K562 (cell line): ENCODE results near the gene MYPN. TPM values are rescaled to one million over a fixed set of nuclear protein-coding genes. Genes with fewer than 3 reads are reported as not detected.

ENCODE experiments used
- ATAC-seq: fragments of 200-7000 bp; cut with Tn5 transposase; 3 replicates; pipeline ENCODE4 v1.9.1; 2020; ENCODE audit warnings: moderate library complexity
- BruUV-seq: library from RNA; stranded (reverse); fragments of 400-500 nt; replicated peaks from 2 replicates; lab custom pipeline; 2021; lab: Mats Ljungman, UMichigan
- CTCF ChIA-PET: fragments of 300-600 bp; formaldehyde crosslinking; extraction: SDS; loops from one replicate; lab custom pipeline; 2021; ENCODE audit warnings: low intra/inter-chr PET ratio; lab: Yijun Ruan, JAX
- POLR2A ChIA-PET: fragments of 300-600, 350-650 bp; sonication (Branson Sonifier 250); formaldehyde crosslinking; extraction: SDS; loops from one replicate; lab custom pipeline; 2021; ENCODE audit warnings: antibody characterized with exemption, inconsistent platforms; lab: Yijun Ruan, JAX
- DNase-seq, 4 experiments: peaks; one replicate each; pipeline versions ENCODE4 v3.0.0 to v3.0.0-alpha.2; 2011 to 2018; ENCODE audit warnings: low spot score in 3 of 4, mixed read lengths in 3 of 4; ENCODE audit errors: extremely low read depth in 1 of 4
- FAIRE-seq: peaks from 2 replicates; lab custom pipeline; 2011; peaks lifted over from hg19 to GRCh38; lab: Jason Lieb, UNC
- H2AFZ ChIP-seq: 2 replicates; pipeline ENCODE4 v1.6.0; 2011; ENCODE audit warnings: low read depth, low read length, control low read depth, inconsistent platforms
- H3K27ac ChIP-seq: fragments of 200-600 bp; 3 replicates; pipeline ENCODE4 v1.8.0; 2011; ENCODE audit warnings: low read depth, mild to moderate bottlenecking, control low read depth, inconsistent platforms, low read length, moderate library complexity, mixed read lengths; ENCODE audit errors: extremely low read depth
- H3K27me3 ChIP-seq, 2 experiments: fragments of 300-600 bp in 1 of 2; 2 replicates in 1 of 2; 3 replicates in 1 of 2; pipeline versions ENCODE4 v1.6.0 to v1.8.0; 2011; ENCODE audit warnings: inconsistent platforms in 2 of 2, low read length in 2 of 2, mild to moderate bottlenecking in 1 of 2, mixed read lengths in 1 of 2, moderate library complexity in 1 of 2; ENCODE audit not compliant: control insufficient read depth in 2 of 2, insufficient read depth in 2 of 2
- H3K36me3 ChIP-seq: fragments of 300-600 bp; 3 replicates; pipeline ENCODE4 v1.8.0; 2011; ENCODE audit warnings: mild to moderate bottlenecking, low read length, inconsistent platforms; ENCODE audit not compliant: control insufficient read depth, insufficient read depth
- H3K4me1 ChIP-seq, 2 experiments: fragments of 200-600 bp in 1 of 2; replicated peaks in 1 of 2; 2 replicates in 1 of 2; 3 replicates in 1 of 2; pipeline versions ENCODE4 v1.5.1 to v1.8.0; 2011; ENCODE audit warnings: inconsistent platforms in 2 of 2, low read length in 2 of 2, mild to moderate bottlenecking in 1 of 2, mixed read lengths in 1 of 2, moderate library complexity in 1 of 2; ENCODE audit not compliant: control insufficient read depth in 2 of 2, insufficient read depth in 2 of 2
- H3K4me2 ChIP-seq: 2 replicates; pipeline ENCODE4 v1.6.1; 2011; ENCODE audit warnings: low read length, control low read depth, inconsistent platforms, mixed read lengths; ENCODE audit not compliant: insufficient read depth
- H3K4me3 ChIP-seq: fragments of 200-600 bp; sonication (generic), shearing (Covaris generic); 2 replicates; pipeline ENCODE4 v1.5.1; 2016; ENCODE audit warnings: control low read depth, inconsistent platforms
- H3K79me2 ChIP-seq: fragments of 200-600 bp; 3 replicates; pipeline ENCODE4 v1.8.0; 2011; ENCODE audit warnings: low read length, inconsistent platforms; ENCODE audit not compliant: control insufficient read depth, insufficient read depth
- H3K9ac ChIP-seq, 2 experiments: 2 replicates each; pipeline versions ENCODE4 v1.6.0 to v1.6.1; 2011; ENCODE audit warnings: low read depth in 2 of 2, low read length in 2 of 2, control low read depth in 1 of 2, inconsistent platforms in 1 of 2, mild to moderate bottlenecking in 1 of 2, mixed read lengths in 1 of 2; ENCODE audit not compliant: insufficient read depth in 1 of 2
- H3K9me1 ChIP-seq: one replicate; pipeline ENCODE4 v1.6.0; 2011; ENCODE audit warnings: inconsistent platforms, mild to moderate bottlenecking, low read length, moderate library complexity; ENCODE audit not compliant: control insufficient read depth, insufficient read depth
- H3K9me3 ChIP-seq: replicated peaks from 2 replicates; pipeline ENCODE4 v1.5.1; 2011; ENCODE audit warnings: low read depth, low read length, inconsistent platforms; ENCODE audit not compliant: control insufficient read depth, insufficient read depth
- H4K20me1 ChIP-seq: replicated peaks from 2 replicates; pipeline ENCODE4 v1.6.1; 2011; ENCODE audit warnings: low read length, inconsistent platforms, mixed read lengths; ENCODE audit not compliant: control insufficient read depth, insufficient read depth
- KDM1A ChIP-seq, 2 experiments: fragments of 450-650 bp; IDR thresholded peaks; 2 replicates each; pipeline ENCODE4 v1.6.1; 2016; ENCODE audit warnings: mild to moderate bottlenecking in 2 of 2
- KLF6 ChIP-seq: fragments of 250-450 bp; sonication (Bioruptor Pico); IDR thresholded peaks from 2 replicates; pipeline ENCODE4 v1.4.0; 2020; ENCODE audit warnings: mild to moderate bottlenecking, moderate library complexity, borderline replicate concordance
- NR2F6 ChIP-seq: fragments of 450-650 bp; formaldehyde crosslinking; IDR thresholded peaks from 2 replicates; pipeline ENCODE4 v1.4.0; 2020; ENCODE audit warnings: mild to moderate bottlenecking
- PHB ChIP-seq: fragments of 250-450 bp; sonication (Bioruptor Pico); IDR thresholded peaks from 2 replicates; pipeline ENCODE4 v1.5.0; 2021
- ZC3H11A ChIP-seq: IDR thresholded peaks from 2 replicates; pipeline ENCODE4 v1.6.1; 2012; ENCODE audit warnings: low read depth, low read length, improper control_type of control experiment
- ZKSCAN3 ChIP-seq: fragments of 250-450 bp; sonication (Bioruptor Pico); IDR thresholded peaks from 2 replicates; pipeline ENCODE4 v1.4.0; 2020
- ZZZ3 ChIP-seq: fragments of 450-650 bp; IDR thresholded peaks from 2 replicates; pipeline ENCODE4 v1.6.1; 2016; ENCODE audit warnings: antibody characterized with exemption, mild to moderate bottlenecking, moderate library complexity
- WGBS: fragments of 100-300 bp; shearing (Covaris generic); methylation state at CpG from one replicate; pipeline ENCODE4 v1.1.6; 2016; ENCODE audit warnings: low coverage, mixed read lengths; ENCODE audit not compliant: insufficient coverage; ENCODE audit errors: missing lambda C conversion rate; 5-methylcytosine and 5-hydroxymethylcytosine counted together
- in situ Hi-C: fragments of 300-500 bp; cut with MboI; formaldehyde crosslinking; loops from 4 replicates; pipeline ENCODE4 v1.15.0; 2018; ENCODE audit warnings: inconsistent platforms, mixed read lengths
- intact Hi-C: fragments of 100-400 bp; cut with micrococcal nuclease; formaldehyde crosslinking; loops from 2 replicates; pipeline ENCODE4 v1.14.2; 2022
- polyA plus RNA-seq, 8 experiments: library from polyadenylated mRNA; depleted of rRNA in 4 of 8; stranded (reverse) in 5 of 8; unstranded in 3 of 8; fragments of >200 nt; fragmentation: Nextera tagmentation in 2 of 8; fragmentation: Illumina TruSeq in 1 of 8; extraction: Ambion mirVana in 2 of 8; extraction: Trizol in 1 of 8; gene quantifications; 2 replicates each; pipeline versions ENCODE4 v1.2.1 to v1.2.3, GENCODE V29; 2011 to 2014; ENCODE audit warnings: inconsistent platforms in 1 of 8, missing spikeins in 1 of 8
- total RNA-seq, 7 experiments: library from RNA; depleted of rRNA in 6 of 7; stranded (reverse); fragments of >200 nt in 6 of 7; fragmentation: Illumina TruSeq in 2 of 7; extraction: Trizol in 2 of 7; gene quantifications; 2 replicates each; pipeline versions ENCODE4 v1.2.1 to v1.2.3, GENCODE V29; 2011 to 2021; ENCODE audit warnings: low replicate concordance in 1 of 7
- TF ChIP-seq, protein P1 (sequence below), 2 experiments: fragments of 150-350 bp in 1 of 2; IDR thresholded peaks; 2 replicates each; pipeline ENCODE4 v1.6.1; 2012 to 2016; ENCODE audit warnings: low read depth in 2 of 2, low read length in 2 of 2, mild to moderate bottlenecking in 1 of 2, moderate library complexity in 1 of 2
- TF ChIP-seq, protein P2 (sequence below), 2 experiments: fragments of 450-650 bp in 1 of 2; sonication (generic) in 1 of 2; formaldehyde crosslinking in 1 of 2; IDR thresholded peaks; 2 replicates each; pipeline versions ENCODE4 v1.7.1 to v1.9.0; 2016 to 2022; ENCODE audit warnings: inconsistent platforms in 1 of 2, mild to moderate bottlenecking in 1 of 2, missing genetic modification reagents in 1 of 2

Gene MYPN
- total and polyA plus RNA-seq, 9 of the 15 experiments (the other 6 are each of a cell fraction or from before 2014, with no cell fraction given) = not detected

GRCh38 chr10:68218786-68219185 is 109.5 kb downstream of the MYPN start:
- no peak overlapping the region for H3K4me3 ChIP-seq
- in situ Hi-C loops = loop anchor here (10.0 kb wide), 1 partner anchor 676 kb away; no protein-coding TSS in a partner anchor
- no peak overlapping the region for H3K27ac ChIP-seq
- BruUV-seq = no TSS peak
- no peak for DNase-seq
- H3K79me2 ChIP-seq = no peaks in the 10 kb centered on the region
- H3K9me3 ChIP-seq = no peaks in the 10 kb centered on the region
- no peak overlapping the region for H3K4me2 ChIP-seq
- intact Hi-C loops = no loop called here
- no peak overlapping the region for H3K9ac ChIP-seq
- CTCF ChIA-PET = no interaction called here
- H3K27me3 ChIP-seq = peaks cover 23 to 24% of the 10 kb centered on the region in 2 experiments; a peak in 4 of 5 replicates
- POLR2A ChIA-PET = no interaction called here
- no peaks in the 10 kb centered on the region for H3K9me1 ChIP-seq
- H4K20me1 ChIP-seq = no peaks in the 10 kb centered on the region
- WGBS = 0% methylated on average over 4 of the region's 4 CpGs
- H2AFZ ChIP-seq = no peak overlapping the region
- ATAC-seq = no peak
- no peaks in the 10 kb centered on the region for H3K36me3 ChIP-seq
- FAIRE-seq = no peak
- H3K4me1 ChIP-seq = no peaks in the 10 kb centered on the region; a peak in 1 of 5 replicates
- no peak for TF ChIP-seq ZC3H11A
- TF ChIP-seq ZKSCAN3 (CRISPR knock-in tag) = no peak
- TF ChIP-seq, protein P1, sequence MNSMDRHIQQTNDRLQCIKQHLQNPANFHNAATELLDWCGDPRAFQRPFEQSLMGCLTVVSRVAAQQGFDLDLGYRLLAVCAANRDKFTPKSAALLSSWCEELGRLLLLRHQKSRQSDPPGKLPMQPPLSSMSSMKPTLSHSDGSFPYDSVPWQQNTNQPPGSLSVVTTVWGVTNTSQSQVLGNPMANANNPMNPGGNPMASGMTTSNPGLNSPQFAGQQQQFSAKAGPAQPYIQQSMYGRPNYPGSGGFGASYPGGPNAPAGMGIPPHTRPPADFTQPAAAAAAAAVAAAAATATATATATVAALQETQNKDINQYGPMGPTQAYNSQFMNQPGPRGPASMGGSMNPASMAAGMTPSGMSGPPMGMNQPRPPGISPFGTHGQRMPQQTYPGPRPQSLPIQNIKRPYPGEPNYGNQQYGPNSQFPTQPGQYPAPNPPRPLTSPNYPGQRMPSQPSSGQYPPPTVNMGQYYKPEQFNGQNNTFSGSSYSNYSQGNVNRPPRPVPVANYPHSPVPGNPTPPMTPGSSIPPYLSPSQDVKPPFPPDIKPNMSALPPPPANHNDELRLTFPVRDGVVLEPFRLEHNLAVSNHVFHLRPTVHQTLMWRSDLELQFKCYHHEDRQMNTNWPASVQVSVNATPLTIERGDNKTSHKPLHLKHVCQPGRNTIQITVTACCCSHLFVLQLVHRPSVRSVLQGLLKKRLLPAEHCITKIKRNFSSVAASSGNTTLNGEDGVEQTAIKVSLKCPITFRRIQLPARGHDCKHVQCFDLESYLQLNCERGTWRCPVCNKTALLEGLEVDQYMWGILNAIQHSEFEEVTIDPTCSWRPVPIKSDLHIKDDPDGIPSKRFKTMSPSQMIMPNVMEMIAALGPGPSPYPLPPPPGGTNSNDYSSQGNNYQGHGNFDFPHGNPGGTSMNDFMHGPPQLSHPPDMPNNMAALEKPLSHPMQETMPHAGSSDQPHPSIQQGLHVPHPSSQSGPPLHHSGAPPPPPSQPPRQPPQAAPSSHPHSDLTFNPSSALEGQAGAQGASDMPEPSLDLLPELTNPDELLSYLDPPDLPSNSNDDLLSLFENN (IDR thresholded peaks at IDR 0.05; ENCODE audit: low read depth in 2 of 2, low read length in 2 of 2) = no peak
- no peak for TF ChIP-seq ZZZ3
- TF ChIP-seq PHB (CRISPR knock-in tag) = no peak
- TF ChIP-seq, protein P2, sequence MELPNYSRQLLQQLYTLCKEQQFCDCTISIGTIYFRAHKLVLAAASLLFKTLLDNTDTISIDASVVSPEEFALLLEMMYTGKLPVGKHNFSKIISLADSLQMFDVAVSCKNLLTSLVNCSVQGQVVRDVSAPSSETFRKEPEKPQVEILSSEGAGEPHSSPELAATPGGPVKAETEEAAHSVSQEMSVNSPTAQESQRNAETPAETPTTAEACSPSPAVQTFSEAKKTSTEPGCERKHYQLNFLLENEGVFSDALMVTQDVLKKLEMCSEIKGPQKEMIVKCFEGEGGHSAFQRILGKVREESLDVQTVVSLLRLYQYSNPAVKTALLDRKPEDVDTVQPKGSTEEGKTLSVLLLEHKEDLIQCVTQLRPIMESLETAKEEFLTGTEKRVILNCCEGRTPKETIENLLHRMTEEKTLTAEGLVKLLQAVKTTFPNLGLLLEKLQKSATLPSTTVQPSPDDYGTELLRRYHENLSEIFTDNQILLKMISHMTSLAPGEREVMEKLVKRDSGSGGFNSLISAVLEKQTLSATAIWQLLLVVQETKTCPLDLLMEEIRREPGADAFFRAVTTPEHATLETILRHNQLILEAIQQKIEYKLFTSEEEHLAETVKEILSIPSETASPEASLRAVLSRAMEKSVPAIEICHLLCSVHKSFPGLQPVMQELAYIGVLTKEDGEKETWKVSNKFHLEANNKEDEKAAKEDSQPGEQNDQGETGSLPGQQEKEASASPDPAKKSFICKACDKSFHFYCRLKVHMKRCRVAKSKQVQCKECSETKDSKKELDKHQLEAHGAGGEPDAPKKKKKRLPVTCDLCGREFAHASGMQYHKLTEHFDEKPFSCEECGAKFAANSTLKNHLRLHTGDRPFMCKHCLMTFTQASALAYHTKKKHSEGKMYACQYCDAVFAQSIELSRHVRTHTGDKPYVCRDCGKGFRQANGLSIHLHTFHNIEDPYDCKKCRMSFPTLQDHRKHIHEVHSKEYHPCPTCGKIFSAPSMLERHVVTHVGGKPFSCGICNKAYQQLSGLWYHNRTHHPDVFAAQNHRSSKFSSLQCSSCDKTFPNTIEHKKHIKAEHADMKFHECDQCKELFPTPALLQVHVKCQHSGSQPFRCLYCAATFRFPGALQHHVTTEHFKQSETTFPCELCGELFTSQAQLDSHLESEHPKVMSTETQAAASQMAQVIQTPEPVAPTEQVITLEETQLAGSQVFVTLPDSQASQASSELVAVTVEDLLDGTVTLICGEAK (IDR thresholded peaks at IDR 0.05) = no peak
- TF ChIP-seq, protein P2 (CRISPR knock-in tag; IDR thresholded peaks at IDR 0.05) = no peak
- no peak for TF ChIP-seq NR2F6
- no peak for TF ChIP-seq KLF6
- no peak for TF ChIP-seq KDM1A (IDR thresholded peaks at IDR 0.05)
